ENCODE data around the gene TECRL. TPM values are rescaled to one million over a fixed set of nuclear protein-coding genes. Genes with fewer than 3 reads are reported as not detected.
A peak's percentile ranks its signal among the peaks of the same experiment; 100 is the strongest.

Gene TECRL, protein sequence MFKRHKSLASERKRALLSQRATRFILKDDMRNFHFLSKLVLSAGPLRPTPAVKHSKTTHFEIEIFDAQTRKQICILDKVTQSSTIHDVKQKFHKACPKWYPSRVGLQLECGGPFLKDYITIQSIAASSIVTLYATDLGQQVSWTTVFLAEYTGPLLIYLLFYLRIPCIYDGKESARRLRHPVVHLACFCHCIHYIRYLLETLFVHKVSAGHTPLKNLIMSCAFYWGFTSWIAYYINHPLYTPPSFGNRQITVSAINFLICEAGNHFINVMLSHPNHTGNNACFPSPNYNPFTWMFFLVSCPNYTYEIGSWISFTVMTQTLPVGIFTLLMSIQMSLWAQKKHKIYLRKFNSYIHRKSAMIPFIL
- not detected in 2 replicates for total RNA-seq (2014; rRNA removed; shearing (Covaris generic))

GRCh38 chr4:64409300-64409699 lies at the start of gene TECRL:
TECRL (minus strand) TSS chr4:64409450; CDS start chr4:64409351, 99 bp downstream.
- Histone ChIP-seq H3K9me3 (replicated peaks) (no peaks in the 10 kb centered on the region), H3K4me1 (no peaks in the 10 kb centered on the region), H3K27ac (no peak within 1 kb of the TSS), H3K36me3 (no peaks in the 10 kb centered on the region), H3K4me3 (no peak within 1 kb of the TSS), H3K27me3 (no peaks in the 10 kb centered on the region)
- DNase-seq = no peak

DNA sequence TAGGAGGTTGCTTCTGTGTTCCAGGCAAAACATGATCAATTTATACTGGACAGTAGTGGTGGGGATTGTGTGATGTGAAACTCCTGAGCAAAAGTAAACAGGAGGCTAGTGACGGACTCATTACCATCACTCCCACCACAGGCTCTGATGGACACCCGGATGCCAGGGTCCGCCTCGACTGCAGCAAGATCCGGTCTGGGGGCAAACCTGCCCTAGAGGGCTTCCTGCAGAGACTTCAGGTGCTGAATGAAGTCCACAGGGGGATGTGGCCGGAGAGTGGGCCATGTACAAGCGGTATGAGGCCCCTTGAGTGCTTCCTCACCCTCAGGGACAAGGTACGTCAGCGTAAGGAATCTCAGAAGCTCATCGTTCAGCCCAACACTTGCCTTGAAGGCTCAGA lies 23.4 kb upstream of the TECRL start:
- no peaks in the 10 kb centered on the region for H3K9me3 ChIP-seq (replicated peaks)
- no peaks in the 10 kb centered on the region for H3K27me3 ChIP-seq
- no peaks in the 10 kb centered on the region for H3K4me1 ChIP-seq
- no peaks in the 10 kb centered on the region for H3K36me3 ChIP-seq
- H3K27ac ChIP-seq = no peak overlapping the region
- H3K4me3 ChIP-seq = no peak overlapping the region
- DNase-seq = no peak

DNA sequence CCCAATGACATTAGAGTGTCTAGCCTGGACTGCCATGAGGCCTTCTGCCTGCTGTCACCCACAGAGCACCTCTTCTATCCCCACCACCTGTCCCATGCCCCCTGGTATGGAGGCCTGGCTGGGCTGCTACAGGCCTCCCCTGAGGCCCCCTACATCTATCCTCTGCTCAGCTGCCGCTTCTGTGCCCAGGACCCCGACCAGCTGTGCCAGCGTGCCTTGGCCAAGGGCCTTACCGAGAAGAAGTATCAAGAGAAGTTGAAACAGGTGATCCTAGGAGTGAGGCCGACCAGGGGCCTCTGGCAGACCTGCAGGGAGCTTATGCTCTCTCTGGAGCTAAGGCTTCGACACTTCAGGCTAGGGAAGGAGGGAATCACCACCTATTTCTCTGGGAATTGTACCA lies 21.7 kb upstream of the TECRL start:
- Histone ChIP-seq H3K4me1 (no peaks in the 10 kb centered on the region), H3K36me3 (no peaks in the 10 kb centered on the region), H3K27me3 (no peaks in the 10 kb centered on the region), H3K27ac (no peak overlapping the region), H3K9me3 (replicated peaks) (no peaks in the 10 kb centered on the region), H3K4me3 (no peak overlapping the region)
- DNase-seq = no peak

DNA sequence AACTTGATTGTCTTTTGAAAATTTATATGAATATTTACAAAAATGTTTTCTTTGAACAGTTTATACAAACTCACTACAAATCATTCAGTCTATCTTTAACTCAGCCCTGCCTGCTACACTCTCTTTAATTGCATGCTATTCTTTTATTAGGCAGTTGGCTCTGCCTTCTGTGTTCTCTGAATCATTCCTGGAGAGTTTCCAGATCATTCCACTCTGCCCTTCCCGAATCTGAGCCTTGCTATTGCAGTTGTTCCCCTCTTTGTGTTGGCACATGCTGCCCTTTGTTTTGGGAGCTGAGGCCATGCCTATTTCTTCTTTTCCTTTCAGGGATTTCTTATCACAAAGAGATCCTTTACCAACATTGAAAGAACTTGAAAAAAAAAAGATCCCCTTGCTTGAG lies 8.7 kb upstream of the TECRL start:
- H3K27me3 ChIP-seq = no peaks in the 10 kb centered on the region
- H3K4me1 ChIP-seq = no peaks in the 10 kb centered on the region
- H3K9me3 ChIP-seq (replicated peaks) = no peaks in the 10 kb centered on the region
- no peak overlapping the region for H3K4me3 ChIP-seq
- H3K36me3 ChIP-seq = no peaks in the 10 kb centered on the region
- H3K27ac ChIP-seq = no peak overlapping the region
- peak; percentile 23 to 60 for DNase-seq

GRCh38 chr4:64407000-64407399 lies 2.2 kb downstream of the TECRL start:
- Histone ChIP-seq H3K27me3 (no peaks in the 10 kb centered on the region), H3K36me3 (no peaks in the 10 kb centered on the region), H3K9me3 (replicated peaks) (no peaks in the 10 kb centered on the region), H3K4me1 (no peaks in the 10 kb centered on the region), H3K27ac (no peak overlapping the region), H3K4me3 (no peak overlapping the region)
- DNase-seq = no peak

- Histone ChIP-seq H3K27ac (no peak overlapping the region), H3K27me3 (no peaks in the 10 kb centered on the region), H3K4me3 (no peak overlapping the region), H3K4me1 (no peaks in the 10 kb centered on the region), H3K9me3 (replicated peaks) (no peaks in the 10 kb centered on the region), H3K36me3 (no peaks in the 10 kb centered on the region)
- no peak for DNase-seq
These were observed 3.5 kb downstream of the TECRL start for GRCh38 chr4:64405761-64406160.

DNA sequence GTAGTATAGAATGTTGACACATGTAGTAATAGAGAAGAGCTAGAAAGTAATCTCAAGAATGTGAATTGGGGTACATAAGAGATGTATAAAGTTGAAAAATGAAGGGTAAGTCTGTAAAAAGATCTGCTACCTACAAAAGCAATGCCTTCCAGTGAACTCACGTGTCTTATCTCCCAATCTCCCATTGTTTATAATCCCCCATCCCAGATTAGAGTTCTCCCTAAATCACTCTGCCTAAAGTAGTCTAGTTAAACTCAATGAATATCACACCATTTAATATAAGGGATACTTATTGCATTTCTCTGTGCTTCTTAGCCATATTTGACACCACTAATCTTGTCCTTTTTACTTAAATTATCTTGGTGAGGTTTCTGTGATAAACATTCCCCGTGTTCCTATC lies 6.6 kb downstream of the TECRL start:
- Histone ChIP-seq H3K36me3 (no peaks in the 10 kb centered on the region), H3K27ac (no peak overlapping the region), H3K9me3 (replicated peaks) (no peaks in the 10 kb centered on the region), H3K27me3 (no peaks in the 10 kb centered on the region), H3K4me3 (no peak overlapping the region), H3K4me1 (no peaks in the 10 kb centered on the region)
- DNase-seq = no peak

- Histone ChIP-seq H3K4me3 (no peak overlapping the region), H3K9me3 (replicated peaks) (no peaks in the 10 kb centered on the region), H3K36me3 (no peaks in the 10 kb centered on the region), H3K27me3 (no peaks in the 10 kb centered on the region), H3K4me1 (no peaks in the 10 kb centered on the region), H3K27ac (no peak overlapping the region)
- DNase-seq = no peak
These were observed 9.7 kb downstream of the TECRL start for GRCh38 chr4:64399313-64400109.

DNA sequence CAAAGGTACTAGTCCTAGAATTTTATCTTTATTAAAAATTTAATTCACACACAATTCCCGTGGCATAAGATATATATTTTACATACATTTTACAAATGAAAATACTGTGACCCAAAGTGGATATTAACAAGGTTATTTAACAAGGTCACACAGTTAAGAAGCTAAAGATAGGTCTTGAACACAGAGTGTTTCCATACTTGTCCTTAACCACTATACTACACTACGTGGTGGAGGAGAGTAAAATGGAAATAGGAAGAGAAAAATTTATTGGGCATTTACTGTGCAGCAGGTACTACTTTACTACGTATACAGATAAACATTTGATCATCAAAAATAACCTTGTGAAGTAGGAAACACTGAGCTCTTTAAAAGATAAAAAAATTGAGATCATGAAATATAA lies 14.8 kb downstream of the TECRL start:
- Histone ChIP-seq H3K27me3 (no peaks in the 10 kb centered on the region), H3K36me3 (no peaks in the 10 kb centered on the region), H3K4me3 (no peak overlapping the region), H3K27ac (no peak overlapping the region), H3K9me3 (replicated peaks) (no peaks in the 10 kb centered on the region), H3K4me1 (no peaks in the 10 kb centered on the region)
- no peak for DNase-seq

DNA sequence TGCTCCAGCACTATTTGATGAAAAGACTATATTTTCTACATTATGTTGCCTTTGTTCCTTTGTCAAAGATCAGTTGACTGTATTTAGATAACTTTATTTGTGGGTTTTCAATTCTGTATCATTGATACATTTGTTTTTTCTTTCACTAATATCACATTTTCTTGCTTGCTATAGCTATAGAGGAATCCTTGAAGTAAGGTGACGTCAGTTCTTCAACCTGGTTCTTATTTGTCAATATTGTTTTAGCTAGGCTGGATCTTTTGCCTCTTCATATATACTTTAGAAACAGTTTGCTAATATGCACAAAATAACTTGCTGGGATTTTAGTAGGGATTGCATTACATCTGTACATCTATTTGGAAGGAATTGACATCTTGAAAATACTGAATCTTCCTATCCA lies 21.0 kb downstream of the TECRL start:
- H3K9me3 ChIP-seq (replicated peaks) = no peaks in the 10 kb centered on the region
- H3K4me3 ChIP-seq = no peak overlapping the region
- H3K27me3 ChIP-seq = no peaks in the 10 kb centered on the region
- no peaks in the 10 kb centered on the region for H3K4me1 ChIP-seq
- no peaks in the 10 kb centered on the region for H3K36me3 ChIP-seq
- DNase-seq = no peak
- no peak overlapping the region for H3K27ac ChIP-seq

DNA sequence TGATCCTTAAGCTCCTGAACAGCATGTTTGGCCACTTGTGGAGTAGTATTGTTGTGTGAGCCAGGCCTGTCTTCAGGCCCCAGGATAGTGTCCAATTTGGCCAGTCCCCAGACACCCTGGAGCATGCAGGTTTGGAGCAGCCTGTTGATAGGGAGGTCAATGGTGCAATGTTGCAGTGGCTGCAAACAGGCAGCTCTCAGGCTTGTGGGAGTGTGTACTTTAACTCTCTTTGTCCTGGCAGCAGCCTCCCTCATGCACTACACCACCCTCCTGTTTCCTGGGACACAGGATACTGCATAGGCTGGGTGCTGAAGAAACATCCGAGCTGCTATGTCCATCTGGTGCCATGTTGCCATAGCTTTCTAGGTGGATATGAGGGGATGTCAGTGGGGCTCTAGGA lies 24.0 kb downstream of the TECRL start:
- DNase-seq = no peak

GRCh38 chr4:64384237-64385203 lies 24.7 kb downstream of the TECRL start:
- Histone ChIP-seq H3K9me3 (replicated peaks) (no peaks in the 10 kb centered on the region), H3K4me3 (no peak overlapping the region), H3K27me3 (no peaks in the 10 kb centered on the region), H3K4me1 (no peaks in the 10 kb centered on the region), H3K27ac (no peak overlapping the region), H3K36me3 (no peaks in the 10 kb centered on the region)
- DNase-seq = no peak

More for the DNA sequence above, 24.0 kb downstream of the TECRL start:
- H3K4me1 ChIP-seq = no peaks in the 10 kb centered on the region
- H3K4me3 ChIP-seq = no peak overlapping the region
- H3K27ac ChIP-seq = no peak overlapping the region
- H3K27me3 ChIP-seq = no peaks in the 10 kb centered on the region
- no peaks in the 10 kb centered on the region for H3K36me3 ChIP-seq
- H3K9me3 ChIP-seq (replicated peaks) = no peaks in the 10 kb centered on the region

DNA sequence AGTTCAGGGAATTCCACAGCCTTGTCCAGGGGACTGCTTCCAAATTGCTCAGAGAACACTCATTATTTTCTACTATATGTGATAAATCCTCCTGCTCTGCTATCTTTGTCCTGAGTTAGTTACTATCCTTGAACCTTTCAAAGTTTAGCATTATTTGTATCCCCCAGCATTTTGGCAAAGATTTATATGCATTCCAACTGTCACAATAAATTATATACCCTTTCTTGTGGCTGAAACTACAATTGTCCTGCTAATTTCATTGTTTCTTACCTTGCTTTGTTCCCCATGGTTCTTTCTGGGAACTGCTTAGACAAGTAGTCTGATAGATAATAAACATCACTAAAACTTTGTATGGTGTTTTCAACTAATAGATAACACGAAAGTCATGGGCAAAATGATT lies 40.5 kb downstream of the TECRL start:
- no peak for DNase-seq
- no peak overlapping the region for H3K4me3 ChIP-seq
- H3K27ac ChIP-seq = no peak overlapping the region
- no peaks in the 10 kb centered on the region for H3K36me3 ChIP-seq
- H3K4me1 ChIP-seq = no peaks in the 10 kb centered on the region
- no peaks in the 10 kb centered on the region for H3K27me3 ChIP-seq
- no peaks in the 10 kb centered on the region for H3K9me3 ChIP-seq (replicated peaks)

DNA sequence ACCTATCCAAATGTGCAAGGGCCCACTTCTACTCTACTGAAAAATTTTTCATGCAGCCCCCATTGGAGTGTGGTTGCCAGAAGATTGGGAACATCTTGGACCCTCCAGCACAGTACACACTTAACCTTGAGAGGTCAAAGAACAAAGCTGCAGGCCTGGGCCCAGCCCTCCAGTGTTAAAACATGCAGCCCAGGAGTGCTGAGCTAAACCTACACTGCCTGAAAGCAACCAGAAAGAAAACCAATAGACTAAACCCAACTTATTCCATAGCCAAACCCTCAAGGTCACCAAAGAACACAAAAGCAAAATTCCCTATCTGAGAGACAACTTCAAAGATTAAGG lies 47.9 kb downstream of the TECRL start:
- no peak overlapping the region for H3K27ac ChIP-seq
- no peaks in the 10 kb centered on the region for H3K9me3 ChIP-seq (replicated peaks)
- DNase-seq = no peak
- no peaks in the 10 kb centered on the region for H3K4me1 ChIP-seq
- H3K4me3 ChIP-seq = no peak overlapping the region
- H3K36me3 ChIP-seq = no peaks in the 10 kb centered on the region
- H3K27me3 ChIP-seq = no peaks in the 10 kb centered on the region

Data from SJCRH30 (cell line).